8988T (cell line): Measurements from ENCODE around the gene SCO2.
"Not testable (repeated sequence)": the region's sequence is repeated elsewhere in the genome, so short reads cannot be mapped to it uniquely, and the experiment has no call there.

ENCODE experiments used
- DNase-seq: peaks from one replicate; pipeline ENCODE4 v3.0.0; 2011

The SCO2 gene

DNA sequence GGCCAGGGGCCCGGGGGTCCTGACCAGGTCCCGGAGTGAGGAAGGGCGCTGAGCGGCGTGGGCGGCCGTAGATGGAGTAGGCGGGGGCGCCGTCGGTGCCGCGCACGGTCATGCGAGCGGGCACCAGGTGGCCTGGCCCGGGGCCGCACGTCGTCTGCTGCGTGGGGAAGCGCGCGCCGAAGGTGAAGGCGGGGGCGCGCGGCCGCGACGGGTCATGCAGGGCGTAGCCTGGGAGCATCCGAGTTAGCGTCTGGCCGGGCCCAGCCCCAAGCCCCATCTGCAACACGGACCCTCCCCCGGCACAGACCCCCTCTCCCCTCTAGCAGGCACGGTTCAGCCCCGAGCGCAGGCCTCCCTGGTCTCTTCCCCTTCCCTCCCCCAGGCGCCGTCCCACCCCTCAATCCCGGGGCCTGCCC, 6.2 kb upstream of the SCO2 start:
- DNase-seq: no peak

DNA sequence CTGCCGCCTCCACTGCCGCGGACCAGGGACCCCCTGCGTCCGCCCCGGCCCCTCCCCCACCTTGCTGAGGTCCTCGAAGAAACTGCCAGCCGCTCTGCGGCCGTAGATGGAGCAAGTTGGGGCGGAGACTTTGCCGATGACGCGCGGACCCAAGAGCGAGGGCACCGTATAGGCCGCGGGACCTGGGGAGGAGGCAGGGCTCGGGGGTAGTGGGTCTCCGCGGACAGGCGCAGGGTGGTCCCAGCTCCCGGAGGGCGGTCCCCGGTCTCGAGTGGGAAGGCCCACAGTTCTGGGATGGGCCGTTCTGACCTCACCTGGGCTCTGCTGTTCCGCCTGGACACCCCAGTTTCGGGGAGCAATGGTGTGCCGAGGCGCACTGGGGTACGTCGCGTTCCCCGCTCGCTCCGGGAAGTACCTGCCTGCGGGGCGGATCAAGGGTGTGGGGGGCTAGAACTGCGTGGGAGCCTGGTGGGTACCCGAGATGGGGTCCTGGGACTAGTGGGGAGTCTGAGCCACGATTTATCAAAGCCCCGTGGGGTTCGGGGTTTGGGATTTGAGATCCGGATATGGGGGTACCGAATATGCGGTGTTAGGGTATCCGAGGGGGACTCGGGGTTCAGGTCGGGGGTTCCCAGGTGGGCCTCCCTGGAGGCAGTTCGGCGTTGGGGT, 5.6 kb upstream of the SCO2 start:
- no peak for DNase-seq

DNA sequence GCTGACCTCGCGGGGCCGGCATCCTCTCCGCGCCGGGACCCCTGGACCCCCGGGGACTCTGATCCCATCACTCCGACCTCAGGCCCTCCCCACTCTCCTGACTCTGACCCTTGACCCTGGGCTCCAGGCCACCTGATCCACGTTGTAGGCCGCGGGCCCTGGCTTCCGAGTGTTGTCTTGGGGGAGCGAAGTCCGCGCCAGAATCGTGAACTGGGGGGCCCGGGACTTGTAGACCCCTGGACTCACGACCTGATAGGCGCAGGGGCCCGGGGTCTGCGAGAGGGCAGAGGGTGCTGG, 5.1 kb upstream of the SCO2 start:
- DNase-seq: no peak

DNA sequence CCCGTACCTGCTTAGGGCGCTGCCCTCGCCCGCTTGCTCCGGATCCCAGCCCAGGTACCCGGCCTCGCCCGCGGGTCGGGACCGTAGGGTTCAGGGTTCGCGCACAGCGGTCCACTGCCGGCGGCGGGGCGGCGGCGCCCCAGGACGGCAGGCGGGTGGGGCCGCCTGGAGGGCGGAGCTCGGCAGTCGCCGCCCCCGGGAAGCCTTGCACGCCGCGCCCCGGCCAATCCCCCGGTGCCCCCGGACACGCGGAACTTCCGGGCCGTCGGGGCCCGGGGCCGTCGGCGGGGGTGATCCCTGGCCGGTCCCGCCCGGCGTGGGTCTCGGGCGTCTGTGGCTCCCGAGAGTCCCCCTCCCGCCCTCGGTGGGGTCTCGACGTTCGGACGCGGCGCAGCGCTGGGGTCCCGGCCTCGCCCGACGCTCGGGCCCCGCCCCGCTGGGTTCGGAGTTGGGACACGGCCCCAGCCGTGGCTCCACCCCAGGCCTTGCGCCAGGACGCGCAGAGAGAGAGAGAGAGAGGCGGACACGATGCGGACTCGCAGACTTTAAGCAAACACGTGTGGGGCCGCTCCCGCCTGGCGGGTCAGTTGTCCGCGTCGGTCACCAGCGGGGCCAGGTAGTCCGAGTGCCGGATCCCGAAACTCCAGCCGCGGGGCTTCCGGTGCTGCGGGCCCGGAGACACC, 4.6 kb upstream of the SCO2 start, which contains the start of gene TYMP:
TSS of gene TYMP (minus strand) at position 116 of the 683 bp plus-strand sequence. CDS start 303 bp downstream, outside the sequence.
- no peak for DNase-seq

DNA sequence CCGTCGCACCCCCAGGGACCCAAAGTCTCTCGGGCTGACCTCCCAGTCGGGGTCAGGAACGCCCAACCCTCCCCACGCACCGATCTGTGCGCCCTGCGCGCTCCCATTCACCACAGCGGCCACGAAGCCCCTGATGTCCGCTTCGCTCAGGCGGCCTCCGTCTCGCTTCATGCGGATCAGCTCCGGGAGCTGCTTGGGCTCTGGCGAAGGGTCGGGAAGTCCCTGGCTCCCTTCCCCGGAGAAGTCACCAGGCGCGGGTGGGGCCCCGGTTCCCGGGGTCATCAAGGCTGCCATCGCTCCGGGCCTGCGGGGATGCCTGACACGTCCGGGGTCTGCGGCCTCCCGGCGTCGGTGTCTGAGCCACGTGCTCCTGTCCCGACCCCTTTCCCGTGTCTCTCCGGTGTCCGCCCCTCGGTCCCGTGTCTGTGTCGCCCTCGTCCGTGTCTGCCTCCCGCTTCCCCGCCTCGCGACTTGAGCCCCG, 4.1 kb upstream of the SCO2 start:
- no peak for DNase-seq

DNA sequence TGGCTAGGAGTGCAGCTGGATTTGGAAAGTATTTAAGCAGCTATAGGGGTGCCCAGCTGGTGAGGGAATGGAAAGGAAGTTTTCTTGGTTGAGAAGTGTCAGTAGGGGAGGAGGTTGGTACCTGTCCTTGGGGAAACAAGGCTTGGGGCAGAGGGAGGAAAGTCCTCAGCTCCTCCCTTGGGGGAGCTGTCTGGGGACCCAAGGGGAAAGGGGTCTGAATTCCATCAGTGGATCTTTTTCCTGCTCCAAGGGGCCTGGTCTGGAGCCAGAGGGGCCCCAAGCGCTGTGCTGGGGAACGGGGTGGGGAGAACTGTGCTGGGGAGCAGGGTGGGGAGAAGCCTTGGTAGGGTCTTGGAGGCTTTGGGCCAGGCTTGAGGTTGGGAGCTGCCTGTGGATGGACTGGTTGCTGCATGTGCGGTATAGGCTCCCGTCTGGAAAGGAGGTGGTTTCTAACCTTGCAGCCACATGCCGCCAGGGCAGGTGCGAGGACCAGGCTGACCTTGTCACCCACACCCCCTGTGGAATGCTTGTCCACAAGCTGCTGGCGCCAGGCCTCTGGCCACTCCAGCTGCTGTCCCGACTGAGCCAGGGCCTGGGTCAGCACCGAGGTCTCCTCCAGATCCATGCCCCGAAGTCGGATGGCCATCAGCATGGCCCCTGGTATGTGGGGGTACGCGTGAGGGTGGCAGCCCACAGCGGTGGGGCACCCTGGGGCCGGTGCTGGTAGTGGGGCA, 3.5 kb upstream of the SCO2 start:
- no peak for DNase-seq

DNA sequence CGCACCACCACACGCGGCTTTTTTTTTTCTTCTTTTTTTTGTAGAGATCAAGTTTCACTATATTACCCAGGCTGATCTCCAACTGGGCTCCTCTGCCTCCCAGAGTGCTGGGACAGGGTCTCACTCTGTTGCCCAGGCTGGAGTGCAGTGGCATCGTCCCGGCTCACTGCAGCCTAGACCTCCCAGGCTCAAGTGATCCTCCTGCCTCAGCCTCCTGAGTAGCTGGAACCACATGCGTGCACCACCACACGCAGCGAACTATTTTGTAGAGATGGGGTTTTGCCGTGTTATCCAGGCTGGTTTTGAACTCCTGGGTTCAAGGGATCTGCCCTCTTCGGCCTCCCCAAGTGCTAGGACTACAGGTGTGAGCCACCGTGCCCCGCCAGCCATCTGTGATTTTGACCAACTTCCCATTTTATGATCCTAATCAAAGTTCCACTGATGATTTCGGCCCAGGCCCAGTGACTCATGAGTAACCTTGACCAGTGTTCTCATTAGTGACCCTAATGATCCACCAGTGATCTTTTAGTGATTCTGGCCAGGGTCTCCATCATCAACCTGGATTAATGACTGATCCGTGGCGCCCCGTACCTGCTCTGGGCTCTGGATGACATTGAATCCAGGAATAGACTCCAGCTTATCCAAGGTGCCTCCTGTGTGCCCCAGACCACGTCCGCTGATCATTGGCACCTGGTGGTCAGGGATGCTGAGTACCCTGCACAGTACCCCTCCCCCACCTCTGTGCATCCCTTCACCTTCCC, 2.7 kb upstream of the SCO2 start:
- no peak for DNase-seq

DNA sequence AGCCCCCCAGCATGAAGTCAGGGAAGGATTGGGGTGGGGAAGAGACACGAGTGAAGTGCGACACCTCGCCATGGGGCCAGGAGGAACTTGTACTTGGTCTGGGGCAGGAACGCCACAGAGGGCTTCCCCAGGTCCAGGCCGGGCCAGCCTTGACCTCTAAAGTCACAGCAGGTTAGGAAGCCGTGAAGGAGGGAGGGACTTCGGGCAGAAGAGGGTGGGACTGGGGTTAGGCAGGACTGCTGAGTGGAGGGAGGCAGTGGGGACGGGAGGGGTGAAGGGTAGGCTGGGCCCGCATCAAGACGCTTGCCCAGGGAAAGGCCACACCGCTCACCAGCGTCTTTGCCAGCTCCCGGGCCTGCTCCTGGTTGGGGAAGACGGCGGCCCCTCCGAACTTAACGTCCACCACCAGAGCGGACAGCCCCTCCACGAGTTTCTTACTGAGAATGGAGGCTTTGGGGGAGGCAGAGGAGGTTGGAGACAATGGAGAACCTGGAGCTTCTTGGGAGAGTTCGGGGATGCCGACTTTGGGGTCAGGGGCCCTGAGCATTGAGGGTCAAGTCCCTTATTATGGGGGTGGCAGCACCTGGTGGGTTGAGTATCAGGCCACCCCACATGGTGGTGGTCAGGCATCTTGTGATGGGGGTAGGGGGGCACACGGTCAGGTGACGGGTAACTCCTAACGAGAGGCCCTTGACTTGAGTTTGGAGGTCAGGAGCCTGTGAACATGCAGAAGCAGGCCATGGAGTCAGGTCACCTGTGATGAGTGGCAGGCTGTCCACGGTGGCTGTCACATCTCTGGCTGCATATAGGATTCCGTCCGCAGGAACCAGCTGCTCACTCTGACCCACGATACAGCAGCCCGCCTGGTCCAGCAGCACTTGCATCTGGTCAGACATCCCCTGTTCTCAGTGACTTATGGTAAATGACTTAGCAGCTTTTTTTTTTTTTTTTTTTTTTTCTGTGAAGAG, 1.7 kb upstream of the SCO2 start:
- no peak for DNase-seq

DNA sequence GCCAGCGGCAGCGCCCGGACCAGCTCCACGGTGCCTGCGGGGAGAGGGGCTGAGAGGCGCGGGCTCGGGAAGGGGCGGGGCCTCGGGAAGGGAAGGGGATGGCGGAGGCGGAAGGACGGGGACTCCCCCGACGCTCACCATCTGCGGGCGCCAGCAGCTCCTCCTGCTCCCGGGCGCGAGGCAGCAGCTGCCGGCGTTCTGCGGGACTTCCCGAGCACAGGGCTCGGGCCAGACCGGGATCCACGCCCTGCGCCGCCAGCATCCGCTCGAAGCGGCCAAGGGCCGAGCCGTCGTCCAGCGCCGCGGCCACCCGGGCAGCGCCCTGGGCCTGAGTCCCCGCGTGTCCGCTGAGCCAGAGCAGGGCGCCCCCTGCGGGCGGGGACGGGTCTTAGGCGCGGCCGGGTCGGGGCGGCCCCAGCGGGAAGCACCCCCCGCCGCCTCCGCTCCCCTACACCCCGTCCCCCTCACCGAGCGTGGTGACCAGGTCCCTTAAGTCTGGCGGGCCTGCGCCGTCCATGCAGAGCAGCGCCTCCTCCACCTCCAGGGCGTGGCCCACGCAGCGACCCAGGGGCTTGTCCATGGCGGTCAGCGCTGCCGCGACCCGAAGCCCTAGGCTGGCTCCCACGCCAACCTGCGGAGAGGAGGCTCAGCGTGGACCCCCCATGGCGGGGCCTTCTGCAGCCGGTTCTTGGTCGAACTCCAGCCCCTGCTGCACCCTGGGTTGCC, 873 bp upstream of the SCO2 start:
- DNase-seq: peak; percentile 80

DNA sequence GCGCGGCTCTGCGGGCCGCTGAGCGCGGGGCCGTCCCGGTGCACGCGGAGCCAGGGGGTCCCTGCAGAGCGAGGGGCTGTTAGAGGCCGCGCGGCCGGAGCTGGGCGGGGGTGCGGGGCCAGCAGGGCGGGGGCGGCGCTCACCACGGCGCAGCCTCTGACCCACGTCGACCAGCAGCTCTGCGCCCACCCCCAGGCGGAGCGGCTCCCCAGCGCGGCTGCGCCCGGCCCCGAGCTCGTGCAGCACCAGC, 385 bp upstream of the SCO2 start:
- no peak for DNase-seq

DNA sequence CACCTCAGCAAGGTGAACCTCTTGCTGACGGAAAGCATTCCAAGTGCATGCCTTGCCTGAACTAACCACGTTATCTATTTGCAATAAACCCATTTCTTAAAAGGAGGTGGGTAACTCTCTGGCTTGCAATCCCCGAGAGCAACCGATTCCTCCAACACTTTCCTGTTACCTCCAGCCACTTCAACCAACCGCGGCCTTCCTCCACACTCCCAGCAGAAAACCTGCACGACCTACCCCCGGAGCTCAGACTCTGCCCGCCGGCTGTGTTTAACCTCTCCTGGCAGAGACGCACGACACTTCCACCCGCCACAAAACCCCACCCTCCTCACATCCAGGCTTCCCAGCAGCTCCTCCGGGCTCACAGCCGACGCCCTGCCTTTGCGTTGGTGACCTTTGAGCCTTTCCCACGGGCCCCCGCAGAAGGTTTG, 708 bp downstream of the SCO2 start:
- DNase-seq: peak; percentile 35

DNA sequence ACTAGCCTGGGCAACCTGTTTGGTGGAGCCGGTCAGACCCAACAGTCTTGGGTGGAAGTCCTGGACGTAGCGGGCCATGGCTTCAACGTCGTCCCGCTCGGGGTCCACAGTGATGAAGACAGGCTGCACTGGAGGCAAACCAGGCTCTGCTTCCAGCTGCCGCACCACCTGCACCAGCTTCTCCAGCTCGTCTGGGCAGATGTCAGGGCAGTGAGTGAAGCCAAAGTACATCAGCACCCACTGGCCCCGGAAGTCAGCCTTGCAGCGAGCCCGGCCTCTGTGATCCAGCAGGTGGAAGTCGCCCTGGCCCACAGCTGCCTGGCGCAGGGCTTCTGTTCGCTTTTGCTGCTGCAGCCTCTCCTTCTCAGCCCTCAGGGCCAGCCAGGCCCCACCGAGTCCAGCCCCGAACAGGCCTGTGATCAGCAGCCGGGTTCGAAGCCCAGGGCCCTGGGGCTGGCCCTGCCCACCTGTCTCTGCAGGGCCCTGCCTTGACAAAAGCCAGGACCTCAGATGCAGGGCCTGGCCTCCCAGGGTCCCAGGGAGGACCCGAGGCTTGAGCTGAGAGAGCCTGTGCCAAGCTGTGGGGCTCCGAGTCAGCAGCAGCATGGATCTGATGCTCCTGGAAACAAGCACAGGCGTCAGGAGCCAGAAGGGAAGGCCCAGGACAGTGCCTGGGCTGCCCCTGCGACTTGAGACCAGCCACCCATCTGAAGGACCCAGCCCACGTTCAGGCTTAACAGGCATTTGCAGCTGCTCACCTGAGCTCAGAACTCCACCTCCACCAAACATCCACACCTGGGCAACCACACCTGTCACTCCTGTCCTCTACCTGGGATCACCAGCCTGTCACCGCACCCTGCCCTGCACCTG, 1.4 kb downstream of the SCO2 start:
- DNase-seq: no peak

DNA sequence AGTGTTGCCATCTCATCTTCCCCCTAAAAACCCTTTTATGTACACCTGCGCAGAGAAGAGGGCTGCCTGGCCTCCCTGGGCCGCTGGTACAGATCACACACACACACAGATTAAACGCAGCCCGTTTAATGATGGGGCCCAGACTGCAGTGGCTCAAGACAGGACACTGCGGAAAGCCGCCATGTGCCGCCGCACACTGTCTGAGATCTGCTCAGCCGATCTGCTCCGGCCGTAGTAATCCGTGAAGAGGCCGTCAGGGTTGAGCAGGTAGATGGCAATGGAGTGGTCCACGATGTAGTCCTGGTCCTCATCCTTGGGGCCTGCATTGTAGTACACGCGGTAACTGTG, 2.0 kb downstream of the SCO2 start:
- no peak for DNase-seq

DNA sequence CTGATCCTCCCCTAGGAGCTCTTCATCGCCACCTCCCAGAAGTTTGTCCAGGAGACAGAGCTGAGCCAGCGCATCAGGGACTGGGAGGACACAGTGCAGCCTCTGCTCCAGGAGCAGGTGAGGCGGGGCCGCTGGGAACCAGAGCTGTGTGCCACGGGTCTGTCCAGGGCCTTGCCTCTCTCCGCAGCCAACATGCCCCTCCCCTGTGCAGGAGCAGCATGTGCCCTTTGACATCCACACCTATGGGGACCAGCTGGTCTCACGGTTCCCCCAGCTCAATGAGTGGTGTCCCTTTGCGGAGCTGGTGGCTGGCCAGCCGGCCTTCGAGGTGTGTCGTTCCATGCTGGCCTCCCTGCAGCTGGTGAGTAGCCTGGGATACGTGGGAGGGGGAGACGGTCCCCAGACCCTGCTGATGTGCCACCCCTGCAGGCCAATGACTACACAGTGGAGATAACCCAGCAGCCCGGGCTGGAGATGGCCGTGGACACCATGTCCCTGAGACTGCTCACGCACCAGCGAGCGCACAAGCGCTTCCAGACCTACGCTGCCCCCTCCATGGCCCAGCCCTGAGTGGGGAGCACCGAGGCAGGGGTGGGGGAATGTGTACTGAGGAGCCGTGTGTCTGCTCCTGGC, 2.5 kb downstream of the SCO2 start:
- no peak for DNase-seq

DNA sequence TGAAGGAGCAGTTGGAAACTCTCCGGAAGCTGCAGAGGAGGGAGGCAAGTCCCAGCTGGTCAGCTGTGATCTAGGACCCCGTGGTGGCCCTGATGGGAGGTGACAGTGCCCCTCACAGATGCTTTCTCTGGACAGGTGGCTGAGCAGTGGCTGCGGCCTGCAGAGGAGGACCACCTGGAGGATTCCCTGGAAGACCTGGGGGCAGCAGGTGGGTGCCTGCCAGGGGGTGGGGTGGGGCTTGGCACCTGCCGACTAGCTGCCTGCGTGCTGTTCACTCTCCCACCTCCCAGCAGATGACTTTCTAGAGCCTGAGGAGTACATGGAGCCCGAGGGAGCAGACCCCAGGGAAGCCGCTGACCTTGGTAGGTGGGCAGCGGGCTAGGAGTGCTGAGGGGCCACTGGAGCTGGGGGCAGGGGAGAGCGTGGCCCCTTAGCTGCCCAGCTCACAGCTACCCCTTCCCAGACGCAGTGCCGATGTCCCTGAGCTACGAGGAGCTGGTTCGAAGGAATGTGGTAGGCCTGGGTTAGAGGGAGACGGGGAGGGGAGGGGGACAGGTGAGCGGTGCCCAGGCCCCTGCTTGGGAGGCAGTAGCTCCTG, 3.1 kb downstream of the SCO2 start:
- DNase-seq: no peak

DNA sequence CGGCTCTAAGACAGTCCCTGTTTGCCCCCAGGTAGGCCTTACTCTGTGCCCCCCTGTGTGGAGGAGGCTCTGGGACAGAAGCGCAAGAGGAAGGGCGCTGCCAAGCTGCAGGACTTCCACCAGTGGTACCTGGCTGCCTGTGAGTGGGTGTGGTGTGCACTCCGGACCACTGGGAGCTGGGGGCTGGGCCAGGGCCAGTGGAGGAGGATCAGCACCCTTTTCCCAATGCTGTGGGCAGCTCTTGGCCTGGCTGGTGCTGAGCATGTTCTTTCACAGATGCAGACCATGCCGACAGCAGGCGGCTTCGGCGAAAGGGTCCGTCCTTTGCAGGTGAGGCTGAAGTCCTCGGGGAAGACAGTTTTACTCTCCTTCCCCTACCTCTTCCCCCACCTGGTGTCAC, 3.7 kb downstream of the SCO2 start:
- DNase-seq: no peak

DNA sequence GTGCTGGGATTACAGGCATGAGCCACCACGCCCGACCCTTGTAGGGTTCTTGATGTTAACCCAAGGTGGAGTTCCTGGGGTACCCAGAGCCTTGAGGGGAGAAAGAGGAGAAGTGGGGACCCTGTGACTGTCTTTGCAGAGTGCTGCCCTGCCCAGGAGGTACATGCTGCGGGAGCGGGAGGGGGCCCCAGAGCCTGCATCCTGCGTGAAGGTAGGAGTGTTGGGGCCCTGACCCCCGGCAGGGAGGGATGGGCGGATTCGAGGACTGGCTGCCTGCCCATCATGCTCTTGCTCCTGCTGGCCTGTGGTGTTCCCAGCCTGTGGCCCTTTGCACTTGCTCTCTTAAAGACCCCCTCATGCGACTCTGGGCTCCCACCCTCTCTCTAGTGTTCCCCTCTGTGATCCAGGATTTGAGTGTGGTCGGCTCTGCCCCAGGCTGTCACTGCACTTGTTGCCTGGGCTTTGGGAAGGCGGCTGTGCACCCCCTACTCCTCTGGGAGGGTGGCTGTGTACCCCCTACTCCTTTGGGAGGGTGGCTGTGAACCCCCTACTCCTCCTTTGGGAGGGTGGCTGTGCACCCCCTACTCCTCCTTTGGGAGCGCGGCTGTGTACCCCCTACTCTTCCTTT, 4.5 kb downstream of the SCO2 start:
- no peak for DNase-seq

DNA sequence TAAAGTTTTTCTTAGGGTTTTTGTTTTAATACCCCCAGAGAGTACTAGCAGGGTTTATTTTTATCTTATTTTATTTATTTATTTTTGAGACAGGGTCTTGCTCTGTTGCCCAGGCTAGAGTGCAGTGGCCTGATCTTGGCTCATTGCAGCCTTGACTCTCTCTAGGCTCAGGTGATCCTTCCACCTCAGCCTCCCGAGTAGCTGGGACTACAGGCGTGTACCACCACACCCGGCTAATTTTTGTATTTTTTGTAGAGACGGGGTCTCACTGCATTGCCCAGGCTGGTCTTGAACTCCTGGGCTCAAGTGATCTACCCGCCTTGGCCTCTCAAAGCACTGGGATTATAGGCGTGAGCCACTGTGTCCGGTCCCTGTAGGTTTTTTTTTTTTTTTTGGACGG, 5.2 kb downstream of the SCO2 start:
- DNase-seq: not testable (repeated sequence)

DNA sequence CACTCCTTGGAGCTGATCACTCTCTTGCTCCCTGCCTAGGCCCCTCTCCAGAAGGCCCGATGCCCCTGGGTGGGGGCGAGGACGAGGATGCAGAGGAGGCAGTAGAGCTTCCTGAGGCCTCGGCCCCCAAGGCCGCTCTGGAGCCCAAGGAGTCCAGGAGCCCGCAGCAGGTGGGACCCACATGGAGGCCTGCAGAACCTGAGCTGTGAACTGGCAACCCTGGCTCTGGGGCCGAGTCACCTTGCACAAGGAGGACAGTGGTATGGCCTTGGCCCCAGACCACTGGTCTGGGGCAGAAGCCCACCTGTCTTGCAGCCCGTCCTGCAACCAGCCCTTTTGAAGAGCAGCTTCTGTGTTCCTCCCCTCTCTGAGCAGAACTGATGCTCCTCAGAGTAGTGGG, 6.2 kb downstream of the SCO2 start:
- DNase-seq: no peak
